Glutamatergic neuron (in vitro differentiated cells): ENCODE measurements around the gene AP5Z1. TPM values are rescaled to one million over a fixed set of nuclear protein-coding genes. Genes with fewer than 3 reads are reported as not detected.

Experiments
- DNase-seq: peaks from one replicate; pipeline ENCODE4 v3.0.0; 2022
- H3K27ac Mint-ChIP-seq: one replicate; pipeline ENCODE4 v1.8.0; 2020; ENCODE audit warnings: mild to moderate bottlenecking, mixed read lengths, inconsistent platforms; ENCODE audit not compliant: unreplicated experiment
- H3K27me3 Mint-ChIP-seq: one replicate; pipeline ENCODE4 v1.8.0; 2020; ENCODE audit warnings: mild to moderate bottlenecking, moderate library complexity, mixed read lengths, inconsistent platforms; ENCODE audit not compliant: unreplicated experiment
- H3K36me3 Mint-ChIP-seq: one replicate; pipeline ENCODE4 v1.8.0; 2020; ENCODE audit warnings: mild to moderate bottlenecking, mixed read lengths, inconsistent platforms; ENCODE audit not compliant: unreplicated experiment
- H3K4me1 Mint-ChIP-seq: one replicate; pipeline ENCODE4 v1.8.0; 2020; ENCODE audit warnings: mild to moderate bottlenecking, low read depth, mixed read lengths, inconsistent platforms; ENCODE audit not compliant: unreplicated experiment
- H3K4me3 Mint-ChIP-seq: one replicate; pipeline ENCODE4 v1.8.0; 2020; ENCODE audit warnings: mild to moderate bottlenecking, mixed read lengths, inconsistent platforms; ENCODE audit not compliant: unreplicated experiment
- H3K9me3 Mint-ChIP-seq: one replicate; pipeline ENCODE4 v1.8.0; 2020; ENCODE audit warnings: mild to moderate bottlenecking, moderate library complexity, mixed read lengths, inconsistent platforms; ENCODE audit not compliant: unreplicated experiment
- microRNA-seq: library from miRNA; unstranded; fragments of <30 nt; microRNA quantifications from one replicate; pipeline ENCODE4, GENCODE V29; 2020; ENCODE audit not compliant: unreplicated experiment
- total RNA-seq: library from RNA; stranded (reverse); fragmentation: NEBNext Ultra II Directional; extraction: Animal tissue kit (Norgen Biotek cat#: 25700); gene quantifications from one replicate; pipeline ENCODE4 v1.2.1, GENCODE V29; 2021; ENCODE audit not compliant: unreplicated experiment
- TF ChIP-seq, protein P1 (sequence below): fragments of 200-600 bp; sonication (generic); IDR thresholded peaks from one replicate; pipeline ENCODE4 v1.5.0; 2021; ENCODE audit not compliant: partially characterized antibody, unreplicated experiment

AP5Z1 gene
- total RNA-seq, 1 donor from 2014 or later = 49.8 TPM

- peaks cover 6% of the 10 kb centered on the region for H3K27me3 Mint-ChIP-seq
- peak overlapping the region; percentile 97 for H3K27ac Mint-ChIP-seq
- peak; percentile 68 for DNase-seq
- H3K36me3 Mint-ChIP-seq = no peaks in the 10 kb centered on the region
- H3K9me3 Mint-ChIP-seq = peaks cover 10% of the 10 kb centered on the region
- peaks cover 22% of the 10 kb centered on the region for H3K4me1 Mint-ChIP-seq
- H3K4me3 Mint-ChIP-seq = peak overlapping the region; percentile 68
- TF ChIP-seq, protein P1, sequence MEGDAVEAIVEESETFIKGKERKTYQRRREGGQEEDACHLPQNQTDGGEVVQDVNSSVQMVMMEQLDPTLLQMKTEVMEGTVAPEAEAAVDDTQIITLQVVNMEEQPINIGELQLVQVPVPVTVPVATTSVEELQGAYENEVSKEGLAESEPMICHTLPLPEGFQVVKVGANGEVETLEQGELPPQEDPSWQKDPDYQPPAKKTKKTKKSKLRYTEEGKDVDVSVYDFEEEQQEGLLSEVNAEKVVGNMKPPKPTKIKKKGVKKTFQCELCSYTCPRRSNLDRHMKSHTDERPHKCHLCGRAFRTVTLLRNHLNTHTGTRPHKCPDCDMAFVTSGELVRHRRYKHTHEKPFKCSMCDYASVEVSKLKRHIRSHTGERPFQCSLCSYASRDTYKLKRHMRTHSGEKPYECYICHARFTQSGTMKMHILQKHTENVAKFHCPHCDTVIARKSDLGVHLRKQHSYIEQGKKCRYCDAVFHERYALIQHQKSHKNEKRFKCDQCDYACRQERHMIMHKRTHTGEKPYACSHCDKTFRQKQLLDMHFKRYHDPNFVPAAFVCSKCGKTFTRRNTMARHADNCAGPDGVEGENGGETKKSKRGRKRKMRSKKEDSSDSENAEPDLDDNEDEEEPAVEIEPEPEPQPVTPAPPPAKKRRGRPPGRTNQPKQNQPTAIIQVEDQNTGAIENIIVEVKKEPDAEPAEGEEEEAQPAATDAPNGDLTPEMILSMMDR = no peak
Observed at GRCh38 chr7:4837803-4838625, 62.6 kb downstream of the AP5Z1 start.

DNA sequence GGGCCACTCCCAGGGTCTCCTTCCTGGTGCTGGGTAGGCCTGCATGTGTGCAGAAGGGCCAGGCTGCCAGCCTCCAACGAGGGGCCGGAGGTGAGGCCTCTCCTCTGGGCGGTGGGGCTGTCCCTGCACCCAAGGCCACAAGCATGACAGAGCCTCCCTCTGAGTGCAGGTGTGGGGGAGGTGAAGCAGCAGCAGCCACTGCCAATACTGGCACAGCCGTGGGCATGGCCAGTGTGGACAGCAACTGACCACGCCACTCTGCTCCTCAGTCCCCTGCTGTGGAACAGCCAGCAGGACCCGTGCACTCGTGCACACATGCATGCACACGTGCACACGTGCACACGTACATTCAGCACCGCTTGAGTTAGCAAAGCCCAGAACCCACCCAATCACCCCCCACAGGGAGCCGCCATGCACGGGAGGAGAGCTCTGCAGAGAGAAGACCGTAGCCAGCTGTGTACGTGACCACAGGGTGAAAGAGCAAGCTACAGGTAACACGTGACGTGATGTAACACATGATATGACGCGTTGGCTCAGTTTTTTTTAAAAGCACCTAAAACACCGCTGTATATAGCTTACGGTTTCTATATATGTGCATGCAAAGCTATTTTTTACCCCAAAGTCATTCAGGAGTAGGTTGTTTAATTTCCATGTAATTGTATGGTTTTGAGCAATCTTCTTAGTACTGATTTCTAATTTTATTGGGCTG lies 63.4 kb downstream of the AP5Z1 start:
- no peaks in the 10 kb centered on the region for H3K36me3 Mint-ChIP-seq
- H3K27me3 Mint-ChIP-seq = peaks cover 6% of the 10 kb centered on the region
- DNase-seq = no peak
- TF ChIP-seq, protein P1 = no peak
- H3K27ac Mint-ChIP-seq = no peak overlapping the region
- peaks cover 10% of the 10 kb centered on the region for H3K9me3 Mint-ChIP-seq
- H3K4me3 Mint-ChIP-seq = peak overlapping the region; percentile 15
- H3K4me1 Mint-ChIP-seq = peaks cover 22% of the 10 kb centered on the region

DNA sequence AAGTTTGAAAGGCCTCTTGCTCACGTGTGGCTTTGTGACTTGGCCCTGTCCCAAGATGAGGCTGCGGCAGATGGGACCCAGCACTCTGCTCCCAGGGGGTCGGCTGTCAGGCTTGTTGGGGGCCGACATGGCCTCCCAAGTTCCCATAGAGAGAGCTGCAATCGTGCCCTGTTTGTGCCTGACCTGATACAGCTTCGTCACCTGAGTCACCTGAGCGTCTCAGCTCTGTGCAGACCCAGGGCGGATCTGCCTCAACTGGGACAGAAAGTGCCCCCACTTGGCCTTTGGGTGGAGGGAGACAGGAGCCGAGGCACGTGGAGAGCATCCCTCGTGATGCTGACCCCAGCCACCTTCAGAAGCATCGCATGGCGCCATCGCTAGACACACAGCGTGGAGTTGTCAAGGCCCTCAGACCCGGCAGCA lies 64.7 kb downstream of the AP5Z1 start:
- H3K4me1 Mint-ChIP-seq = peaks cover 23% of the 10 kb centered on the region

More for the DNA sequence above, 64.7 kb downstream of the AP5Z1 start:
- no peak overlapping the region for H3K27ac Mint-ChIP-seq
- H3K27me3 Mint-ChIP-seq = peaks cover 8% of the 10 kb centered on the region
- TF ChIP-seq, protein P1 = no peak
- DNase-seq = no peak
- peaks cover 10% of the 10 kb centered on the region for H3K9me3 Mint-ChIP-seq
- no peak overlapping the region for H3K4me3 Mint-ChIP-seq
- H3K36me3 Mint-ChIP-seq = no peaks in the 10 kb centered on the region

Small RNA genes within 50 kb of the gene (microRNA-seq; reads per million reads assigned to microRNA genes)
- 2.2 reads per million, percentile 14 among the genes with 10 or more reads in this experiment for gene MIR4656

Other genes starting within 250 kb of the AP5Z1 start
- 41.7 TPM for gene FOXK1, start 93.3 kb upstream of the AP5Z1 start, total RNA-seq
- 1.2 TPM for gene PAPOLB, start 86.4 kb downstream of the AP5Z1 start, total RNA-seq
- 31.3 TPM for gene RADIL, start 108.1 kb downstream of the AP5Z1 start, total RNA-seq
- 0.47 TPM for gene MMD2, start 183.6 kb downstream of the AP5Z1 start, total RNA-seq